SK-N-SH (cell line): Measurements from ENCODE around the gene ROBO1. TPM values are rescaled to one million over a fixed set of nuclear protein-coding genes. Genes with fewer than 3 reads are reported as not detected.

ENCODE experiments used
- CTCF ChIA-PET: fragments of 300-600, 350-600 bp; formaldehyde crosslinking; extraction: SDS; loops from one replicate; lab custom pipeline; 2021; lab: Yijun Ruan, JAX
- POLR2A ChIA-PET: fragments of 350-600 bp; sonication (Branson Sonifier 250); formaldehyde crosslinking; extraction: SDS; loops from one replicate; lab custom pipeline; 2020; ENCODE audit warnings: antibody characterized with exemption, inconsistent platforms; lab: Yijun Ruan, JAX
- DNase-seq: peaks from one replicate; pipeline ENCODE4 v3.0.0; 2012
- H2AFZ ChIP-seq: fragments of 200-600 bp; sonication (generic); 2 replicates; pipeline ENCODE4 v1.8.1; 2016; ENCODE audit warnings: antibody characterized with exemption, mild to moderate bottlenecking, low read depth
- H3F3A ChIP-seq: fragments of 200-600 bp; sonication (generic); replicated peaks from 2 replicates; pipeline ENCODE3; 2016; ENCODE audit warnings: antibody characterized with exemption, mild to moderate bottlenecking; ENCODE audit not compliant: insufficient read depth
- H3K27ac ChIP-seq, 2 experiments: fragments of 200-500 bp in 1 of 2; fragments of 200-600 bp in 1 of 2; sonication (Bioruptor generic) in 1 of 2; sonication (generic), shearing (Covaris generic) in 1 of 2; 2 replicates each; pipeline versions ENCODE4 v1.5.1 to v1.6.1; 2014 to 2016; ENCODE audit warnings: low read depth in 2 of 2, inconsistent platforms in 1 of 2, low read length in 1 of 2, mild to moderate bottlenecking in 1 of 2, mixed read lengths in 1 of 2
- H3K27me3 ChIP-seq: fragments of 200-600 bp; sonication (generic), shearing (Covaris generic); 2 replicates; pipeline ENCODE4 v1.6.1; 2016; ENCODE audit warnings: mixed run types; ENCODE audit not compliant: insufficient read depth
- H3K36me3 ChIP-seq, 2 experiments: fragments of 200-500 bp in 1 of 2; fragments of 200-600 bp in 1 of 2; sonication (Bioruptor generic) in 1 of 2; sonication (generic) in 1 of 2; replicated peaks in 1 of 2; 2 replicates each; pipeline versions ENCODE3 to v1.5.1; 2014 to 2016; ENCODE audit warnings: low read length in 1 of 2, mild to moderate bottlenecking in 1 of 2; ENCODE audit not compliant: insufficient read depth in 2 of 2, control insufficient read depth in 1 of 2
- H3K4me1 ChIP-seq, 2 experiments: fragments of 200-500 bp in 1 of 2; fragments of 200-600 bp in 1 of 2; sonication (Bioruptor generic) in 1 of 2; sonication (generic), shearing (Covaris generic) in 1 of 2; 2 replicates each; pipeline versions ENCODE4 v1.5.1 to v1.6.1; 2014 to 2016; ENCODE audit warnings: low read depth in 1 of 2, low read length in 1 of 2, mixed run types in 1 of 2; ENCODE audit not compliant: insufficient read depth in 2 of 2, control insufficient read depth in 1 of 2
- H3K4me2 ChIP-seq: fragments of 200-600 bp; sonication (generic), shearing (Covaris generic); 2 replicates; pipeline ENCODE4 v1.6.1; 2017; ENCODE audit warnings: mixed run types
- H3K4me3 ChIP-seq, 2 experiments: fragments of 200-500 bp in 1 of 2; fragments of 200-600 bp in 1 of 2; sonication (Bioruptor generic) in 1 of 2; sonication (generic), shearing (Covaris generic) in 1 of 2; 2 replicates each; pipeline versions ENCODE4 v1.5.1 to v1.8.1; 2014 to 2016; ENCODE audit warnings: low read depth in 2 of 2, inconsistent platforms in 1 of 2, low read length in 1 of 2, mild to moderate bottlenecking in 1 of 2, mixed read lengths in 1 of 2, moderate library complexity in 1 of 2
- H3K79me2 ChIP-seq: fragments of 200-600 bp; sonication (generic); 2 replicates; pipeline ENCODE4 v1.8.1; 2017; ENCODE audit warnings: mild to moderate bottlenecking; ENCODE audit not compliant: insufficient read depth
- H3K9ac ChIP-seq: fragments of 200-600 bp; sonication (generic); 2 replicates; pipeline ENCODE4 v1.6.1; 2017; ENCODE audit warnings: mixed run types
- H3K9me2 ChIP-seq: fragments of 200-600 bp; sonication (generic); 2 replicates; pipeline ENCODE4 v1.6.1; 2017; ENCODE audit warnings: mixed run types
- H3K9me3 ChIP-seq: fragments of 200-600 bp; sonication (generic); 2 replicates; pipeline ENCODE4 v1.6.1; 2017; ENCODE audit warnings: mixed run types, mild to moderate bottlenecking, moderate library complexity
- H4K20me1 ChIP-seq: fragments of 200-600 bp; sonication (generic); 2 replicates; pipeline ENCODE4 v1.6.1; 2017; ENCODE audit warnings: mild to moderate bottlenecking, mixed run types; ENCODE audit not compliant: insufficient read depth
- CHD2 ChIP-seq: fragments of 150-350 bp; IDR thresholded peaks from 2 replicates; pipeline ENCODE4 v1.6.1; 2018; ENCODE audit warnings: low read length; ENCODE audit not compliant: partially characterized antibody
- CTCF ChIP-seq: fragments of 200-600 bp; sonication (generic); IDR thresholded peaks from 2 replicates; pipeline ENCODE4 v1.6.1; 2017; ENCODE audit warnings: antibody characterized with exemption, mild to moderate bottlenecking, moderate library complexity
- ELF1 ChIP-seq: IDR thresholded peaks from 2 replicates; pipeline ENCODE4 v1.4.0; 2012
- EP300 ChIP-seq, 2 experiments: IDR thresholded peaks; 2 replicates each; pipeline versions ENCODE4 v1.4.0 to v1.6.1; 2012; ENCODE audit warnings: borderline replicate concordance in 1 of 2, low read depth in 1 of 2, low read length in 1 of 2
- EZH2phosphoT487 ChIP-seq: fragments of 200-600 bp; sonication (generic); IDR thresholded peaks from 2 replicates; pipeline ENCODE4 v1.6.1; 2017; ENCODE audit warnings: low read depth, mixed run types, mild to moderate bottlenecking, antibody characterized with exemption, moderate library complexity, borderline replicate concordance
- FOSL2 ChIP-seq: IDR thresholded peaks from 2 replicates; pipeline ENCODE4 v1.4.0; 2012; ENCODE audit warnings: low read depth, mild to moderate bottlenecking, moderate library complexity, borderline replicate concordance
- FOXJ3 ChIP-seq: sonication (generic); formaldehyde crosslinking; IDR thresholded peaks from 2 replicates; pipeline ENCODE4 v1.5.1; 2020; ENCODE audit warnings: mild to moderate bottlenecking, missing genetic modification reagents
- FOXM1 ChIP-seq: IDR thresholded peaks from 2 replicates; pipeline ENCODE4 v1.4.0; 2012; ENCODE audit warnings: low read depth, mild to moderate bottlenecking
- GABPA ChIP-seq: IDR thresholded peaks from 2 replicates; pipeline ENCODE4 v1.4.0; 2012; ENCODE audit warnings: low read depth, mild to moderate bottlenecking
- IRF3 ChIP-seq: fragments of 150-350 bp; IDR thresholded peaks from 2 replicates; pipeline ENCODE4 v1.6.1; 2016; ENCODE audit warnings: mild to moderate bottlenecking, low read depth, low read length
- MAX ChIP-seq: IDR thresholded peaks from 2 replicates; pipeline ENCODE4 v1.4.0; 2012; ENCODE audit warnings: low read depth
- MEF2A ChIP-seq: IDR thresholded peaks from 2 replicates; pipeline ENCODE4 v1.4.0; 2012; ENCODE audit warnings: low read depth, borderline replicate concordance
- NFIC ChIP-seq: IDR thresholded peaks from 2 replicates; pipeline ENCODE4 v1.4.0; 2012; ENCODE audit warnings: borderline replicate concordance
- PBX3 ChIP-seq: IDR thresholded peaks from 2 replicates; pipeline ENCODE4; 2012
- POLR2AphosphoS5 ChIP-seq: IDR thresholded peaks from 2 replicates; pipeline ENCODE4 v1.6.1; 2012; ENCODE audit warnings: low read depth, low read length
- RAD21 ChIP-seq: IDR thresholded peaks from 2 replicates; pipeline ENCODE4 v1.6.1; 2012; ENCODE audit warnings: mild to moderate bottlenecking, low read length
- RCOR1 ChIP-seq: fragments of 150-350 bp; IDR thresholded peaks from 2 replicates; pipeline ENCODE4 v1.6.1; 2017; ENCODE audit warnings: antibody characterized with exemption, low read length
- RFX5 ChIP-seq: IDR thresholded peaks from 2 replicates; pipeline ENCODE4 v1.6.1; 2012; ENCODE audit warnings: mild to moderate bottlenecking, improper control_type of control experiment, low read length
- RXRA ChIP-seq: IDR thresholded peaks from 2 replicates; pipeline ENCODE4 v1.4.0; 2012; ENCODE audit warnings: low read depth, mild to moderate bottlenecking, borderline replicate concordance
- SIN3A ChIP-seq: IDR thresholded peaks from 2 replicates; pipeline ENCODE4 v1.6.1; 2012; ENCODE audit warnings: low read depth, mild to moderate bottlenecking, low read length, moderate library complexity, borderline replicate concordance
- SMC3 ChIP-seq: IDR thresholded peaks from 2 replicates; pipeline ENCODE4 v1.6.1; 2012; ENCODE audit warnings: low read depth, low read length, improper control_type of control experiment
- TAF1 ChIP-seq: IDR thresholded peaks from 2 replicates; pipeline ENCODE4 v1.6.1; 2012; ENCODE audit warnings: low read depth, mild to moderate bottlenecking, low read length, moderate library complexity, borderline replicate concordance
- USF2 ChIP-seq: fragments of 150-350 bp; IDR thresholded peaks from 2 replicates; pipeline ENCODE4 v1.6.1; 2017; ENCODE audit warnings: antibody characterized with exemption, low read length, low read depth, borderline replicate concordance
- ZBTB33 ChIP-seq: IDR thresholded peaks from 2 replicates; pipeline ENCODE4 v1.4.0; 2012; ENCODE audit warnings: low read depth, borderline replicate concordance
- WGBS: methylation state at CpG from one replicate; pipeline ENCODE4 v1.1.6; 2017; ENCODE audit warnings: low lambda C conversion rate; 5-methylcytosine and 5-hydroxymethylcytosine counted together
- polyA plus RNA-seq, 3 experiments: library from polyadenylated mRNA; depleted of rRNA; stranded (reverse); fragments of >200 nt; gene quantifications; 2 replicates each; pipeline ENCODE4 v1.2.3, GENCODE V29; 2012

ROBO1 gene
- polyA plus RNA-seq, 1 of the 3 experiments (the other 2 are of a cell fraction), result 22.7 TPM

- H3K4me1 ChIP-seq, result peaks cover 0 to 16% of the 10 kb centered on the region in 2 experiments; a peak in 2 of 4 replicates
- no peak overlapping the region for H3K27ac ChIP-seq
- no peaks in the 10 kb centered on the region for H4K20me1 ChIP-seq
- no peaks in the 10 kb centered on the region for H3K79me2 ChIP-seq
- no peaks in the 10 kb centered on the region for H3F3A ChIP-seq
- H3K9me2 ChIP-seq, result no peaks in the 10 kb centered on the region
- H2AFZ ChIP-seq, result no peak overlapping the region
- no peaks in the 10 kb centered on the region for H3K27me3 ChIP-seq
- no peak overlapping the region for H3K4me3 ChIP-seq
- peaks cover 15 to 18% of the 10 kb centered on the region in 2 experiments for H3K36me3 ChIP-seq
- H3K4me2 ChIP-seq, result no peak overlapping the region
- CTCF ChIA-PET, result no interaction called here
- H3K9me3 ChIP-seq, result no peaks in the 10 kb centered on the region
- WGBS, result 47% methylated on average over 3 of the region's 3 CpGs
- H3K9ac ChIP-seq, result no peak overlapping the region
- no peak for DNase-seq
- POLR2A ChIA-PET, result no interaction called here
- TF ChIP-seq PBX3 (peak; percentile 33; the same call in 1 of the 2 replicates), CHD2 (no peak), CTCF (no peak), FOSL2 (no peak), USF2 (no peak), TAF1 (no peak), ZBTB33 (no peak), ELF1 (no peak), MAX (no peak), EP300 (IDR thresholded peaks at IDR 0.05; ENCODE audit: borderline replicate concordance in 1 of 2, low read depth in 1 of 2, low read length in 1 of 2) (peak; percentile 13 to 15; a peak in 1 of 4 replicates), POLR2AphosphoS5 (no peak), MEF2A (no peak), SIN3A (no peak), EZH2phosphoT487 (no peak), GABPA (no peak), RXRA (no peak), SMC3 (no peak), NFIC (no peak), IRF3 (no peak), FOXM1 (no peak), FOXJ3 (CRISPR knock-in tag) (no peak), RCOR1 (no peak), RFX5 (no peak), RAD21 (no peak)
These were observed 1157.2 kb downstream of the ROBO1 start for GRCh38 chr3:78610462-78611125.
